Osteoblast (primary cell): ENCODE results near the gene LZTFL1. TPM values are rescaled to one million over a fixed set of nuclear protein-coding genes. Genes with fewer than 3 reads are reported as not detected.

ENCODE experiments used
- DNase-seq: peaks from one replicate; pipeline ENCODE4 v3.0.0; 2011; ENCODE audit warnings: low spot score, mixed read lengths; ENCODE audit not compliant: insufficient read length; ENCODE audit errors: missing footprints
- H2AFZ ChIP-seq: 2 replicates; pipeline ENCODE4 v1.6.0; 2011; ENCODE audit warnings: mild to moderate bottlenecking, low read length
- H3K27ac ChIP-seq: 2 replicates; pipeline ENCODE4 v1.5.1; 2011; ENCODE audit warnings: mild to moderate bottlenecking, low read depth, low read length, moderate library complexity
- H3K27me3 ChIP-seq: 2 replicates; pipeline ENCODE4 v1.6.0; 2012; ENCODE audit warnings: mild to moderate bottlenecking, control low read depth, inconsistent platforms, low read length, moderate library complexity; ENCODE audit not compliant: insufficient read depth
- H3K36me3 ChIP-seq: 2 replicates; pipeline ENCODE4 v1.5.1; 2011; ENCODE audit warnings: mild to moderate bottlenecking, low read length, control low read depth, moderate library complexity; ENCODE audit not compliant: insufficient read depth
- H3K4me1 ChIP-seq: 2 replicates; pipeline ENCODE4 v1.5.1; 2011; ENCODE audit warnings: mild to moderate bottlenecking, low read length, control low read depth, moderate library complexity; ENCODE audit not compliant: insufficient read depth
- H3K4me2 ChIP-seq: 2 replicates; pipeline ENCODE4 v1.6.0; 2011; ENCODE audit warnings: mild to moderate bottlenecking, low read length; ENCODE audit not compliant: insufficient read depth
- H3K4me3 ChIP-seq: fragments of 200-600 bp; sonication (generic); 3 replicates; pipeline ENCODE4 v1.5.1; 2012; ENCODE audit warnings: mild to moderate bottlenecking, low read length, inconsistent platforms; ENCODE audit not compliant: insufficient read depth
- H3K79me2 ChIP-seq: 2 replicates; pipeline ENCODE4 v1.6.0; 2012; ENCODE audit warnings: mild to moderate bottlenecking, low read length, control low read depth, inconsistent platforms; ENCODE audit not compliant: insufficient read depth
- H3K9me3 ChIP-seq: 2 replicates; pipeline ENCODE4 v1.5.1; 2011; ENCODE audit warnings: low read depth, low read length, control low read depth
- H4K20me1 ChIP-seq: 2 replicates; pipeline ENCODE4 v1.6.0; 2012; ENCODE audit warnings: mild to moderate bottlenecking, low read length, control low read depth; ENCODE audit not compliant: insufficient read depth
- total RNA-seq: library from RNA; depleted of rRNA; stranded (reverse); fragments of >200 nt; gene quantifications from 2 replicates; pipeline ENCODE4 v1.2.3, GENCODE V29; 2012
- TF ChIP-seq, protein P1 (sequence below): IDR thresholded peaks from 2 replicates; pipeline ENCODE4 v1.5.1; 2011; ENCODE audit warnings: mild to moderate bottlenecking, low read depth, low read length, moderate library complexity; ENCODE audit errors: extremely low read depth

The LZTFL1 gene
- total RNA-seq, 1 donor = 26.1 TPM

- Histone ChIP-seq H3K4me2 (no peak overlapping the region), H3K4me3 (no peak overlapping the region), H3K9me3 (no peaks in the 10 kb centered on the region), H3K27me3 (peaks cover 69% of the 10 kb centered on the region), H3K36me3 (no peaks in the 10 kb centered on the region), H3K4me1 (no peaks in the 10 kb centered on the region), H4K20me1 (no peaks in the 10 kb centered on the region), H3K27ac (no peak overlapping the region), H3K79me2 (no peaks in the 10 kb centered on the region), H2AFZ (no peak overlapping the region)
- DNase-seq = no peak
- TF ChIP-seq, protein P1, sequence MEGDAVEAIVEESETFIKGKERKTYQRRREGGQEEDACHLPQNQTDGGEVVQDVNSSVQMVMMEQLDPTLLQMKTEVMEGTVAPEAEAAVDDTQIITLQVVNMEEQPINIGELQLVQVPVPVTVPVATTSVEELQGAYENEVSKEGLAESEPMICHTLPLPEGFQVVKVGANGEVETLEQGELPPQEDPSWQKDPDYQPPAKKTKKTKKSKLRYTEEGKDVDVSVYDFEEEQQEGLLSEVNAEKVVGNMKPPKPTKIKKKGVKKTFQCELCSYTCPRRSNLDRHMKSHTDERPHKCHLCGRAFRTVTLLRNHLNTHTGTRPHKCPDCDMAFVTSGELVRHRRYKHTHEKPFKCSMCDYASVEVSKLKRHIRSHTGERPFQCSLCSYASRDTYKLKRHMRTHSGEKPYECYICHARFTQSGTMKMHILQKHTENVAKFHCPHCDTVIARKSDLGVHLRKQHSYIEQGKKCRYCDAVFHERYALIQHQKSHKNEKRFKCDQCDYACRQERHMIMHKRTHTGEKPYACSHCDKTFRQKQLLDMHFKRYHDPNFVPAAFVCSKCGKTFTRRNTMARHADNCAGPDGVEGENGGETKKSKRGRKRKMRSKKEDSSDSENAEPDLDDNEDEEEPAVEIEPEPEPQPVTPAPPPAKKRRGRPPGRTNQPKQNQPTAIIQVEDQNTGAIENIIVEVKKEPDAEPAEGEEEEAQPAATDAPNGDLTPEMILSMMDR = no peak
Observed at GRCh38 chr3:45792036-45792435, 49.9 kb downstream of the LZTFL1 start.

- H3K27ac ChIP-seq = no peak overlapping the region
- H3K9me3 ChIP-seq = no peaks in the 10 kb centered on the region
- DNase-seq = peak; percentile 76
- H3K79me2 ChIP-seq = no peaks in the 10 kb centered on the region
- H3K4me1 ChIP-seq = no peaks in the 10 kb centered on the region
- no peak overlapping the region for H2AFZ ChIP-seq
- H3K36me3 ChIP-seq = no peaks in the 10 kb centered on the region
- H3K27me3 ChIP-seq = peaks cover 67% of the 10 kb centered on the region
- no peaks in the 10 kb centered on the region for H4K20me1 ChIP-seq
- no peak overlapping the region for H3K4me3 ChIP-seq
- H3K4me2 ChIP-seq = no peak overlapping the region
- TF ChIP-seq, protein P1 = no peak
Observed at GRCh38 chr3:45790596-45790995, 51.3 kb downstream of the LZTFL1 start.

GRCh38 chr3:45789235-45789812 is 52.6 kb downstream of the LZTFL1 start:
- DNase-seq = no peak
- Histone ChIP-seq H3K27ac (no peak overlapping the region), H3K4me2 (no peak overlapping the region), H2AFZ (no peak overlapping the region), H3K9me3 (no peaks in the 10 kb centered on the region), H3K27me3 (peaks cover 56% of the 10 kb centered on the region), H3K4me1 (no peaks in the 10 kb centered on the region), H3K4me3 (no peak overlapping the region), H3K36me3 (no peaks in the 10 kb centered on the region), H3K79me2 (no peaks in the 10 kb centered on the region), H4K20me1 (no peaks in the 10 kb centered on the region)
- TF ChIP-seq, protein P1 = no peak

DNA sequence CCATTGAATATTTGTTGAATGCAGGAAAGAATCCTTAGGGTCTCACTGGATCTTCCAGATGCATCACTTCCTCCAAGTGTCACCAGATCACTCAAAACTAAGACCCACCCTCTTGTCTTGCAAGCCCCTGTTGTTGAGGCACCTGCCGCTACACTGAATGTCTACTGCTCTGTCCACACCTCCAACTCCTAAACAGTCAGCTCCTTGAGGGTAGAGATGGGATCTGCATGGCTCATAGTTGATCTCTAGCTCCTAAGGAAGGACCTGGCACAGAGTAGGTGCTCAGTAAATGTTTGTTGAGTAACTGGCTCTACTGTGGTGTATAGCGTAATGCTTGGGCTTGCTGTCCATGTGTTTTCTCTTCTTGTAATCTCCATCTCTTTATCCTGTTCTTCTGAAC is 54.4 kb downstream of the LZTFL1 start:
- H4K20me1 ChIP-seq = no peaks in the 10 kb centered on the region
- no peaks in the 10 kb centered on the region for H3K79me2 ChIP-seq
- H3K27ac ChIP-seq = no peak overlapping the region
- H3K4me1 ChIP-seq = no peaks in the 10 kb centered on the region
- no peak overlapping the region for H3K4me3 ChIP-seq
- no peak for DNase-seq
- TF ChIP-seq, protein P1 = no peak
- no peak overlapping the region for H3K4me2 ChIP-seq
- H3K9me3 ChIP-seq = no peaks in the 10 kb centered on the region
- H3K36me3 ChIP-seq = no peaks in the 10 kb centered on the region
- peaks cover 45% of the 10 kb centered on the region for H3K27me3 ChIP-seq
- no peak overlapping the region for H2AFZ ChIP-seq
